Fibroblast of the aortic adventitia (primary cell): Measurements from ENCODE around the gene NOM1. TPM values are rescaled to one million over a fixed set of nuclear protein-coding genes. Genes with fewer than 3 reads are reported as not detected.

ENCODE experiments used
- DNase-seq: peaks from one replicate; pipeline ENCODE4 v3.0.0-alpha.2; 2010; ENCODE audit warnings: low read depth
- H3K4me3 ChIP-seq: 2 replicates; pipeline ENCODE4 v1.5.1; 2011; ENCODE audit warnings: low read depth, mild to moderate bottlenecking, control low read depth, low read length, moderate library complexity
- CTCF ChIP-seq: IDR thresholded peaks from 2 replicates; pipeline ENCODE4 v1.5.1; 2011; ENCODE audit warnings: mild to moderate bottlenecking, low read length, control low read depth, inconsistent platforms; ENCODE audit not compliant: insufficient read depth
- total RNA-seq: library from RNA; depleted of rRNA; stranded (reverse); fragments of >200 nt; gene quantifications from 2 replicates; pipeline ENCODE4 v1.2.3, GENCODE V29; 2012; ENCODE audit warnings: low replicate concordance

NOM1 gene
- total RNA-seq, 1 donor, result 10.8 TPM

GRCh38 chr7:157003445-157003755 is 53.9 kb downstream of the NOM1 start:
- TF ChIP-seq CTCF, result no peak
- no peak for DNase-seq
- no peak overlapping the region for H3K4me3 ChIP-seq

GRCh38 chr7:157003756-157004520 is 54.4 kb downstream of the NOM1 start:
- DNase-seq, result peak; percentile 35
- TF ChIP-seq CTCF, result no peak
- no peak overlapping the region for H3K4me3 ChIP-seq

- H3K4me3 ChIP-seq, result no peak overlapping the region
- no peak for TF ChIP-seq CTCF
- no peak for DNase-seq
Measured at GRCh38 chr7:157004521-157005455, 55.3 kb downstream of the NOM1 start.

- DNase-seq, result no peak
- no peak overlapping the region for H3K4me3 ChIP-seq
- no peak for TF ChIP-seq CTCF
Measured at GRCh38 chr7:157005456-157006204, 56.1 kb downstream of the NOM1 start.

- H3K4me3 ChIP-seq, result no peak overlapping the region
- DNase-seq, result no peak
- no peak for TF ChIP-seq CTCF
Measured at GRCh38 chr7:157006205-157006747, 56.8 kb downstream of the NOM1 start.

- no peak for DNase-seq
- H3K4me3 ChIP-seq, result no peak overlapping the region
- TF ChIP-seq CTCF, result no peak
Measured at GRCh38 chr7:157006829-157007469, 57.4 kb downstream of the NOM1 start.
